SU-DHL-6 (cell line): ENCODE measurements around the gene ADGRG4.

ENCODE experiments used
- EZH2phosphoT487 ChIP-seq: fragments of 200-600 bp; sonication (generic), shearing (Covaris generic); conservative IDR thresholded peaks from 2 replicates; pipeline ENCODE4 v1.6.1; 2018; ENCODE audit warnings: mild to moderate bottlenecking, antibody characterized with exemption, low read length, moderate library complexity, mixed read lengths
- TF ChIP-seq, protein P1 (sequence below): fragments of 200-600 bp; sonication (generic); IDR thresholded peaks from one replicate; pipeline ENCODE4 v1.5.1; 2017; ENCODE audit warnings: antibody characterized with exemption, mild to moderate bottlenecking, low read length, moderate library complexity; ENCODE audit not compliant: insufficient read depth, poor library complexity, severe bottlenecking

GRCh38 chrX:136452614-136453013 lies 151.9 kb downstream of the ADGRG4 start:
- TF ChIP-seq, protein P1, sequence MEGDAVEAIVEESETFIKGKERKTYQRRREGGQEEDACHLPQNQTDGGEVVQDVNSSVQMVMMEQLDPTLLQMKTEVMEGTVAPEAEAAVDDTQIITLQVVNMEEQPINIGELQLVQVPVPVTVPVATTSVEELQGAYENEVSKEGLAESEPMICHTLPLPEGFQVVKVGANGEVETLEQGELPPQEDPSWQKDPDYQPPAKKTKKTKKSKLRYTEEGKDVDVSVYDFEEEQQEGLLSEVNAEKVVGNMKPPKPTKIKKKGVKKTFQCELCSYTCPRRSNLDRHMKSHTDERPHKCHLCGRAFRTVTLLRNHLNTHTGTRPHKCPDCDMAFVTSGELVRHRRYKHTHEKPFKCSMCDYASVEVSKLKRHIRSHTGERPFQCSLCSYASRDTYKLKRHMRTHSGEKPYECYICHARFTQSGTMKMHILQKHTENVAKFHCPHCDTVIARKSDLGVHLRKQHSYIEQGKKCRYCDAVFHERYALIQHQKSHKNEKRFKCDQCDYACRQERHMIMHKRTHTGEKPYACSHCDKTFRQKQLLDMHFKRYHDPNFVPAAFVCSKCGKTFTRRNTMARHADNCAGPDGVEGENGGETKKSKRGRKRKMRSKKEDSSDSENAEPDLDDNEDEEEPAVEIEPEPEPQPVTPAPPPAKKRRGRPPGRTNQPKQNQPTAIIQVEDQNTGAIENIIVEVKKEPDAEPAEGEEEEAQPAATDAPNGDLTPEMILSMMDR, result no peak
- TF ChIP-seq EZH2phosphoT487, result no peak
